ENCODE data around the gene UCN. TPM values are rescaled to one million over a fixed set of nuclear protein-coding genes. Genes with fewer than 3 reads are reported as not detected.

Gene UCN
- total and polyA plus RNA-seq, 10 of the 15 experiments (the other 5 are each of a cell fraction or from before 2014, with no cell fraction given): 0.10 to 3.8 (median 1.1) TPM; not detected in 1

GRCh38 chr2:27313882-27314645 lies 5.8 kb upstream of the UCN start:
- Histone ChIP-seq H3K27me3 (replicated peaks in 1 of 2; ENCODE audit: control insufficient read depth in 2 of 2, insufficient read depth in 2 of 2, low read length in 1 of 2) (no peaks in the 10 kb centered on the region), H3K9ac (ENCODE audit: control insufficient read depth, insufficient read depth, low read length) (no peak overlapping the region), H3K36me3 (ENCODE audit: control insufficient read depth in 2 of 2, insufficient read depth in 2 of 2, low read length in 1 of 2) (peaks cover 0 to 6% of the 10 kb centered on the region in 2 experiments; a peak in 2 of 4 replicates), H4K20me1 (ENCODE audit: control insufficient read depth, insufficient read depth) (no peaks in the 10 kb centered on the region), H3K79me2 (ENCODE audit: control insufficient read depth, insufficient read depth, low read length) (no peaks in the 10 kb centered on the region), H3K4me2 (ENCODE audit: control insufficient read depth, insufficient read depth) (no peak overlapping the region), H3K4me3 (no peak overlapping the region), H3K4me1 (ENCODE audit: control insufficient read depth, insufficient read depth, low read length) (no peaks in the 10 kb centered on the region), H3K9me3 (replicated peaks; ENCODE audit: control insufficient read depth, insufficient read depth, low read length) (no peaks in the 10 kb centered on the region), H2AFZ (ENCODE audit: control insufficient read depth, low read depth, low read length) (no peak overlapping the region), H3K27ac (ENCODE audit: control insufficient read depth, insufficient read depth) (no peak overlapping the region)
- ChIA-PET POLR2A (no interaction called here), SMC1A (ENCODE audit: uncharacterized antibody, unreplicated experiment) (interaction anchor here (0.6 to 1.2 kb wide), 3 partner anchors 9 to 487 kb away, joined by 3 to 5 read pairs (median 4); partner anchors contain the start of gene MPV17), RAD21 (ENCODE audit: unreplicated experiment) (no interaction called here), CTCF (interaction anchor here (0.8 to 1.6 kb wide), 2 partner anchors 11 to 34 kb away, joined by 3 to 16 read pairs; no protein-coding TSS in a partner anchor)
- whole genome bisulfite sequencing (ENCODE audit: insufficient coverage, insufficient replicate concordance, low lambda C conversion rate, missing lambda C conversion rate): 88% methylated on average over 8 of the region's 8 CpGs
- FAIRE-seq (no peak), DNase-seq (ENCODE audit: low read depth, low spot score) (no peak), ATAC-seq (no peak)
- intact Hi-C loops (cut with micrococcal nuclease; ENCODE audit: unreplicated experiment) (no loop called here), in situ Hi-C loops (cut with MboI) (no loop called here)
- TF ChIP-seq TAF1 (IDR thresholded peaks at IDR 0.05; ENCODE audit: borderline replicate concordance, low read depth, low read length) (no peak), JUND (IDR thresholded peaks at IDR 0.05; ENCODE audit: low read depth, low read length) (no peak), NFXL1 (IDR thresholded peaks at IDR 0.05; ENCODE audit: borderline replicate concordance) (no peak)
- no TSS peak for BruUV-seq (replicated peaks)

GRCh38 chr2:27312152-27312551 lies 3.9 kb upstream of the UCN start:
- no TSS peak for BruUV-seq (replicated peaks)
- Histone ChIP-seq H3K4me2 (ENCODE audit: control insufficient read depth, insufficient read depth) (no peak overlapping the region), H3K9ac (ENCODE audit: control insufficient read depth, insufficient read depth, low read length) (no peak overlapping the region), H3K4me1 (ENCODE audit: control insufficient read depth, insufficient read depth, low read length) (no peaks in the 10 kb centered on the region), H3K79me2 (ENCODE audit: control insufficient read depth, insufficient read depth, low read length) (no peaks in the 10 kb centered on the region), H3K36me3 (ENCODE audit: control insufficient read depth in 2 of 2, insufficient read depth in 2 of 2, low read length in 1 of 2) (peaks cover 0 to 6% of the 10 kb centered on the region in 2 experiments; a peak in 2 of 4 replicates), H3K9me3 (replicated peaks; ENCODE audit: control insufficient read depth, insufficient read depth, low read length) (no peaks in the 10 kb centered on the region; the same call in 2 of the 3 replicates), H3K4me3 (no peak overlapping the region), H4K20me1 (ENCODE audit: control insufficient read depth, insufficient read depth) (no peaks in the 10 kb centered on the region), H2AFZ (ENCODE audit: control insufficient read depth, low read depth, low read length) (no peak overlapping the region), H3K27ac (ENCODE audit: control insufficient read depth, insufficient read depth) (no peak overlapping the region), H3K27me3 (replicated peaks in 1 of 2; ENCODE audit: control insufficient read depth in 2 of 2, insufficient read depth in 2 of 2, low read length in 1 of 2) (no peaks in the 10 kb centered on the region)
- no peak for DNase-seq (ENCODE audit: low read depth, low spot score)
- ChIA-PET CTCF (interaction anchor here (2.0 kb wide), 1 partner anchor 9 kb away, joined by 15 read pairs; no protein-coding TSS in a partner anchor), SMC1A (ENCODE audit: uncharacterized antibody, unreplicated experiment) (interaction anchor here (1.3 to 1.5 kb wide), 2 partner anchors 9 to 10 kb away, joined by 3 to 5 read pairs; partner anchors contain the start of gene MPV17), POLR2A (no interaction called here), RAD21 (ENCODE audit: unreplicated experiment) (no interaction called here)
- no peak for FAIRE-seq
- in situ Hi-C loops (cut with MboI) (no loop called here), intact Hi-C loops (cut with micrococcal nuclease; ENCODE audit: unreplicated experiment) (no loop called here)
- no peak for ATAC-seq
- 93% methylated on average over 3 of the region's 3 CpGs for WGBS (ENCODE audit: insufficient coverage, insufficient replicate concordance, low lambda C conversion rate, missing lambda C conversion rate)
- TF ChIP-seq KLF5 (IDR thresholded peaks at IDR 0.05; ENCODE audit: partially characterized antibody) (no peak), NFYA (IDR thresholded peaks at IDR 0.05; ENCODE audit: borderline replicate concordance, low read depth, low read length) (no peak), MEF2B (IDR thresholded peaks at IDR 0.05; ENCODE audit: partially characterized antibody, poor library complexity, severe bottlenecking) (no peak), TAF1 (IDR thresholded peaks at IDR 0.05; ENCODE audit: borderline replicate concordance, low read depth, low read length) (no peak), CBFB (IDR thresholded peaks at IDR 0.05; ENCODE audit: low read depth) (no peak), ELK1 (IDR thresholded peaks at IDR 0.05; ENCODE audit: low read depth, low read length) (no peak), KDM1A (IDR thresholded peaks at IDR 0.05; ENCODE audit: borderline replicate concordance) (no peak), SMAD5 (IDR thresholded peaks at IDR 0.05; ENCODE audit: low read depth) (no peak), ZNF217 (IDR thresholded peaks at IDR 0.05) (no peak), CEBPB (IDR thresholded peaks at IDR 0.05; ENCODE audit: borderline replicate concordance in 1 of 2, low read depth in 2 of 2, low read length in 2 of 2) (no peak), HDGF (IDR thresholded peaks at IDR 0.05) (no peak)

Data from GM12878 (cell line).